HEK293 (cell line): Measurements from ENCODE around the gene SVOP.

Experiments
- BCL11A ChIP-seq: fragments of 450-650 bp; formaldehyde crosslinking; IDR thresholded peaks from 2 replicates; pipeline ENCODE4 v1.5.1; 2016; ENCODE audit warnings: low read depth, missing biosample characterization, missing genetic modification characterization
- BCL11B ChIP-seq: fragments of 450-650 bp; formaldehyde crosslinking; IDR thresholded peaks from 2 replicates; pipeline ENCODE4 v1.5.1; 2016; ENCODE audit warnings: low read depth, missing biosample characterization, missing genetic modification characterization
- EGR2 ChIP-seq: fragments of 450-650 bp; formaldehyde crosslinking; IDR thresholded peaks from 2 replicates; pipeline ENCODE4 v1.5.1; 2016; ENCODE audit warnings: low read depth, missing biosample characterization, missing genetic modification characterization
- ZNF221 ChIP-seq: fragments of 450-650 bp; formaldehyde crosslinking; IDR thresholded peaks from 2 replicates; pipeline ENCODE4 v1.5.1; 2017; ENCODE audit warnings: missing biosample characterization, missing genetic modification characterization, borderline replicate concordance
- ZNF24 ChIP-seq: fragments of 450-650 bp; formaldehyde crosslinking; IDR thresholded peaks from 2 replicates; pipeline ENCODE4 v1.5.1; 2016; ENCODE audit warnings: missing biosample characterization, missing genetic modification characterization
- ZNF335 ChIP-seq: fragments of 450-650 bp; formaldehyde crosslinking; conservative IDR thresholded peaks from 2 replicates; pipeline ENCODE4 v1.5.1; 2016; ENCODE audit warnings: missing biosample characterization, missing genetic modification characterization
- ZNF555 ChIP-seq: fragments of 450-650 bp; formaldehyde crosslinking; conservative IDR thresholded peaks from 2 replicates; pipeline ENCODE4 v1.5.1; 2017; ENCODE audit warnings: missing biosample characterization, mild to moderate bottlenecking, missing genetic modification characterization, inconsistent platforms
- TF ChIP-seq, protein P1 (sequence below): fragments of 450-650 bp; formaldehyde crosslinking; IDR thresholded peaks from 2 replicates; pipeline ENCODE4 v1.5.1; 2016; ENCODE audit warnings: missing biosample characterization, missing genetic modification characterization
- TF ChIP-seq, protein P2 (sequence below): fragments of 450-650 bp; formaldehyde crosslinking; IDR thresholded peaks from 2 replicates; pipeline ENCODE4 v1.5.1; 2016; ENCODE audit warnings: missing biosample characterization, missing genetic modification characterization
- TF ChIP-seq, protein P3 (sequence below): fragments of 450-650 bp; formaldehyde crosslinking; IDR thresholded peaks from 2 replicates; pipeline ENCODE4 v1.5.1; 2016; ENCODE audit warnings: missing biosample characterization, missing genetic modification characterization

DNA sequence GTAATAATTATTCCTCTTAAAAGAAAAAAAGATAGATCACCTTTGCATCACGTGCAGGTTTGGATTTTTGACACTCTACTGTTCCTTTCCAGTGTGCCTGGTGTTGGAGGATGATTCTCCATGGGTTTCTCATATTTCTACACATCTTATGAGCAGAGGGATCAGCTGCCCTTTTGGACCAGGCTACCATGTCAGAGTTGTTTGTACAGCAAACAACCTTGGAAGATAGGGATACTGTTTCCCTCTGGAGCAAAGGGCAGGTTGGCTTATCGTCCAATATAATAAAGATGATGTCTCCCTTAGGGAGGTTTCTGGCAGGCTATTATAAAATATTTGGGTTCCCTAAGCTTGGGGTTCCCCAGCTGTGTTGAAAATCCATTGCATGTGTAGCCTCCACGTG, 98.9 kb downstream of the SVOP start:
- TF ChIP-seq, protein P1, sequence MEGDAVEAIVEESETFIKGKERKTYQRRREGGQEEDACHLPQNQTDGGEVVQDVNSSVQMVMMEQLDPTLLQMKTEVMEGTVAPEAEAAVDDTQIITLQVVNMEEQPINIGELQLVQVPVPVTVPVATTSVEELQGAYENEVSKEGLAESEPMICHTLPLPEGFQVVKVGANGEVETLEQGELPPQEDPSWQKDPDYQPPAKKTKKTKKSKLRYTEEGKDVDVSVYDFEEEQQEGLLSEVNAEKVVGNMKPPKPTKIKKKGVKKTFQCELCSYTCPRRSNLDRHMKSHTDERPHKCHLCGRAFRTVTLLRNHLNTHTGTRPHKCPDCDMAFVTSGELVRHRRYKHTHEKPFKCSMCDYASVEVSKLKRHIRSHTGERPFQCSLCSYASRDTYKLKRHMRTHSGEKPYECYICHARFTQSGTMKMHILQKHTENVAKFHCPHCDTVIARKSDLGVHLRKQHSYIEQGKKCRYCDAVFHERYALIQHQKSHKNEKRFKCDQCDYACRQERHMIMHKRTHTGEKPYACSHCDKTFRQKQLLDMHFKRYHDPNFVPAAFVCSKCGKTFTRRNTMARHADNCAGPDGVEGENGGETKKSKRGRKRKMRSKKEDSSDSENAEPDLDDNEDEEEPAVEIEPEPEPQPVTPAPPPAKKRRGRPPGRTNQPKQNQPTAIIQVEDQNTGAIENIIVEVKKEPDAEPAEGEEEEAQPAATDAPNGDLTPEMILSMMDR (tag by site-specific recombination) = no peak
- TF ChIP-seq ZNF555 (no peak), BCL11B (tag by site-specific recombination) (no peak), EGR2 (tag by site-specific recombination) (no peak), BCL11A (tag by site-specific recombination) (no peak), ZNF24 (tag by site-specific recombination) (no peak), ZNF221 (tag by site-specific recombination) (no peak), ZNF335 (no peak)
- TF ChIP-seq, protein P2, sequence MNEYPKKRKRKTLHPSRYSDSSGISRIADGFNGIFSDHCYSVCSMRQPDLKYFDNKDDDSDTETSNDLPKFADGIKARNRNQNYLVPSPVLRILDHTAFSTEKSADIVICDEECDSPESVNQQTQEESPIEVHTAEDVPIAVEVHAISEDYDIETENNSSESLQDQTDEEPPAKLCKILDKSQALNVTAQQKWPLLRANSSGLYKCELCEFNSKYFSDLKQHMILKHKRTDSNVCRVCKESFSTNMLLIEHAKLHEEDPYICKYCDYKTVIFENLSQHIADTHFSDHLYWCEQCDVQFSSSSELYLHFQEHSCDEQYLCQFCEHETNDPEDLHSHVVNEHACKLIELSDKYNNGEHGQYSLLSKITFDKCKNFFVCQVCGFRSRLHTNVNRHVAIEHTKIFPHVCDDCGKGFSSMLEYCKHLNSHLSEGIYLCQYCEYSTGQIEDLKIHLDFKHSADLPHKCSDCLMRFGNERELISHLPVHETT (tag by site-specific recombination) = no peak
- TF ChIP-seq, protein P3, sequence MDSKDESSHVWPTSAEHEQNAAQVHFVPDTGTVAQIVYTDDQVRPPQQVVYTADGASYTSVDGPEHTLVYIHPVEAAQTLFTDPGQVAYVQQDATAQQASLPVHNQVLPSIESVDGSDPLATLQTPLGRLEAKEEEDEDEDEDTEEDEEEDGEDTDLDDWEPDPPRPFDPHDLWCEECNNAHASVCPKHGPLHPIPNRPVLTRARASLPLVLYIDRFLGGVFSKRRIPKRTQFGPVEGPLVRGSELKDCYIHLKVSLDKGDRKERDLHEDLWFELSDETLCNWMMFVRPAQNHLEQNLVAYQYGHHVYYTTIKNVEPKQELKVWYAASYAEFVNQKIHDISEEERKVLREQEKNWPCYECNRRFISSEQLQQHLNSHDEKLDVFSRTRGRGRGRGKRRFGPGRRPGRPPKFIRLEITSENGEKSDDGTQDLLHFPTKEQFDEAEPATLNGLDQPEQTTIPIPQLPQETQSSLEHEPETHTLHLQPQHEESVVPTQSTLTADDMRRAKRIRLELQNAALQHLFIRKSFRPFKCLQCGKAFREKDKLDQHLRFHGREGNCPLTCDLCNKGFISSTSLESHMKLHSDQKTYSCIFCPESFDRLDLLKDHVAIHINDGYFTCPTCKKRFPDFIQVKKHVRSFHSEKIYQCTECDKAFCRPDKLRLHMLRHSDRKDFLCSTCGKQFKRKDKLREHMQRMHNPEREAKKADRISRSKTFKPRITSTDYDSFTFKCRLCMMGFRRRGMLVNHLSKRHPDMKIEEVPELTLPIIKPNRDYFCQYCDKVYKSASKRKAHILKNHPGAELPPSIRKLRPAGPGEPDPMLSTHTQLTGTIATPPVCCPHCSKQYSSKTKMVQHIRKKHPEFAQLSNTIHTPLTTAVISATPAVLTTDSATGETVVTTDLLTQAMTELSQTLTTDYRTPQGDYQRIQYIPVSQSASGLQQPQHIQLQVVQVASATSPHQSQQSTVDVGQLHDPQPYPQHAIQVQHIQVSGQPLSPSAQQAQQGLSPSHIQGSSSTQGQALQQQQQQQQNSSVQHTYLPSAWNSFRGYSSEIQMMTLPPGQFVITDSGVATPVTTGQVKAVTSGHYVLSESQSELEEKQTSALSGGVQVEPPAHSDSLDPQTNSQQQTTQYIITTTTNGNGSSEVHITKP (tag by site-specific recombination) = no peak
